KOPT-K1 (cell line): ENCODE measurements around the gene OR2A1.
"Not testable (repeated sequence)": the region's sequence is repeated elsewhere in the genome, so short reads cannot be mapped to it uniquely, and the experiment has no call there.

ENCODE experiments used
- H3K27ac ChIP-seq: fragments of 200-600 bp; sonication (generic); 2 replicates; pipeline ENCODE4 v1.5.1; 2016; ENCODE audit warnings: antibody characterized with exemption, mild to moderate bottlenecking, low read depth, low read length; ENCODE audit not compliant: poor library complexity, severe bottlenecking
- H3K36me3 ChIP-seq: fragments of 200-600 bp; sonication (generic); 2 replicates; pipeline ENCODE4 v1.5.1; 2017; ENCODE audit warnings: antibody characterized with exemption, mild to moderate bottlenecking, low read length, moderate library complexity; ENCODE audit not compliant: insufficient read depth
- H3K9me3 ChIP-seq: fragments of 200-600 bp; sonication (generic); 2 replicates; pipeline ENCODE4 v1.5.1; 2017; ENCODE audit warnings: antibody characterized with exemption, low read length, mild to moderate bottlenecking; ENCODE audit not compliant: insufficient read depth, poor library complexity, severe bottlenecking

OR2A1 gene, protein sequence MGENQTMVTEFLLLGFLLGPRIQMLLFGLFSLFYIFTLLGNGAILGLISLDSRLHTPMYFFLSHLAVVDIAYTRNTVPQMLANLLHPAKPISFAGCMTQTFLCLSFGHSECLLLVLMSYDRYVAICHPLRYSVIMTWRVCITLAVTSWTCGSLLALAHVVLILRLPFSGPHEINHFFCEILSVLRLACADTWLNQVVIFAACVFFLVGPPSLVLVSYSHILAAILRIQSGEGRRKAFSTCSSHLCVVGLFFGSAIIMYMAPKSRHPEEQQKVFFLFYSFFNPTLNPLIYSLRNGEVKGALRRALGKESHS

DNA sequence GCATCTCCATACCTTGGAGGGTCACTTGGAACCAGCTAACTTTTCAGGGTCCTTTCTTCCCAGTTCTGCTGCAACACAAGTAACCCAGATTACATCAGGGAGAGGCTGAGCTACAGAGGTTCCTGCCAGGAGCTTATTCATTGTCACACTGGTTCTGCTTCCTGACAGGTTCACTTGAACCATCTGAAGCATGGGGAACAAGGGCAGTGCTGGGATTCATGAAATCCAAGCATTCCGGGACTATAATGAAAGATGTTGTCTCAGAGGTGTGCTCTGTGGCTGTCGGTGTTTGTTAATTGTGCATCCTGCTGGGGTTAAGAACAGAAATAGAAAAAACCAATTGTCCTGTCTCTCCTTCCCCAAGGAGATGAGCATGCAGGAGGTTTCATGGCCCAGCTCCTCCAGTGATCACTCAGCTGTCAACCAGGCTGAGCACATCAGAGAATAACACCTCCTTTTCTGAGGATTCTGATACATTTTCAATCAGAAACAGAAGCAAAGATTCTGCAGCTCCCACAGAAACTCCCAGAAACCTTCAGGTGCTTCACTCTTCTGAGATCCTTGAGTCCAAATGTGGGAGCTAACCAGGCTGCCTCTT, at the start of gene OR2A1:
TSS of gene OR2A1 (plus strand) at position 548 of the 598 bp plus-strand sequence. CDS start 5,706 bp downstream, outside the sequence.
- H3K36me3 ChIP-seq, H3K9me3 ChIP-seq, H3K27ac ChIP-seq: not testable (repeated sequence)

GRCh38 chr7:144264692-144265091, 47.5 kb upstream of the OR2A1 start, which contains the start of gene OR2A7:
OR2A7 (minus strand) TSS chr7:144264792; CDS start chr7:144259628, 5,164 bp downstream.
- H3K36me3 ChIP-seq, H3K27ac ChIP-seq: not testable (repeated sequence)

DNA sequence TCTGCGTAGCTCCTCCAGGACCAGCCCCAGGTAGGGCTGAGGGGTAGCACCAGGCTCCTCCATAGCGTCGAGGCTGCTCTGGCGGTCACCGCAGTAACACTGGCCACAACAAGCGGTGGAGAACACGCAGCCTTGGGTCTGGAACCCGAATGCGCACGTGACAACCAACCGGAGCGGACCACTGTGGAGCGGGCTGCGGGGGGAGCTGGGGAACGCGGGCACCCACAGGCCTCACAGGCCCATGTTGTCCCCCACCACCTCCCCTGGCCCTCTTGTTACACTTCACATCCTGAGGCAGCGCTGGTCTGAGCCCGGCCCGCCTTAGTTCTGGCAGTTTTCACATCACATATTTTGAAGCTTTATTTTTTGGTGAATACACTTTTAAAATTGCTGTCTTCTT, 43.0 kb upstream of the OR2A1 start, which contains the start of gene CTAGE8:
TSS of gene CTAGE8 (minus strand) at position 101 of the 400 bp plus-strand sequence. CDS start at position 63, 38 bp downstream.
- not testable (repeated sequence) for H3K36me3 ChIP-seq, H3K27ac ChIP-seq, H3K9me3 ChIP-seq

More at GRCh38 chr7:144264692-144265091, 47.5 kb upstream of the OR2A1 start, which contains the start of gene OR2A7:
- H3K9me3 ChIP-seq: not testable (repeated sequence)

GRCh38 chr7:144275281-144275680, 36.9 kb upstream of the OR2A1 start:
- H3K9me3 ChIP-seq, H3K36me3 ChIP-seq, H3K27ac ChIP-seq: not testable (repeated sequence)

DNA sequence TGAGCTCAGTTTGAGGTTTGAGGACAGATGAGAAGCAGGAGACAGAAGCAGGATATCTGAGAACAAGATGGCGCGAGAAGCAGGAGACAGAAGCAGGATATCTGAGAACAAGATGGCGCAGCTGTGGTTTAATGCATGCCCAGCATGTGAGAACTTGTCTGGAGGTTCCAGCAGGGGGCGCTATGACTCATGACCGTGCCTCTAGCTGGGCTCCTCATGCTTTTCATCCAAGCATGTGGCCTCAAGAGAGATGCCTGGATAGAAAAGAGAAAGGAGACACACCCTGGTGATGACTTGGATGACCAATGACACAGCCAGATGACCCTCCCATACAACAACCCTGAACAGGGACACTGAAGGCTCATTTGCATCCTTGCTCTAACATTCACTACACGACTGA, 32.2 kb upstream of the OR2A1 start:
- not testable (repeated sequence) for H3K27ac ChIP-seq, H3K36me3 ChIP-seq, H3K9me3 ChIP-seq

- H3K9me3 ChIP-seq, H3K27ac ChIP-seq, H3K36me3 ChIP-seq: not testable (repeated sequence)
Measured at GRCh38 chr7:144281981-144282380, 30.2 kb upstream of the OR2A1 start.

DNA sequence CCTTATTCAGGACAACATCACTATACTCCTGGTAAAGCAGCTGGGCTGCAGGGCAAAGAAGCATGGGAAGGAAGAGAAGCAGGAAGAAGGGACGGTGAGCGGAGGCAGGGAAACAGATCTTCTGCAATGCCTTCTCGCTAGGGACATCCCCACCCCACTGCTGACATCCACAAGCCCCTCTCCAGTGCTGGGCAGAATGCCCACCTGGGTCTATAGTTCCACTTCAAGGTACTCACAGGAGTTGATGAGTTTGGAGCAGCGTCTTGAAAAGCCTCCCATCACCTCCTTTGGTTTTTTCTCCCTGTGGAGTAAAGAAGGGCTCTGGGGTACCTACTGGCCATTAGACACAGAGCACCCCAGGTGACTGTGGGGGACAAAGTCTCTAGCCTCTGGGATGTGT, 29.7 kb upstream of the OR2A1 start:
- not testable (repeated sequence) for H3K9me3 ChIP-seq, H3K36me3 ChIP-seq, H3K27ac ChIP-seq

- H3K27ac ChIP-seq, H3K9me3 ChIP-seq: not testable (repeated sequence)
Measured at GRCh38 chr7:144283716-144284115, 28.5 kb upstream of the OR2A1 start.

DNA sequence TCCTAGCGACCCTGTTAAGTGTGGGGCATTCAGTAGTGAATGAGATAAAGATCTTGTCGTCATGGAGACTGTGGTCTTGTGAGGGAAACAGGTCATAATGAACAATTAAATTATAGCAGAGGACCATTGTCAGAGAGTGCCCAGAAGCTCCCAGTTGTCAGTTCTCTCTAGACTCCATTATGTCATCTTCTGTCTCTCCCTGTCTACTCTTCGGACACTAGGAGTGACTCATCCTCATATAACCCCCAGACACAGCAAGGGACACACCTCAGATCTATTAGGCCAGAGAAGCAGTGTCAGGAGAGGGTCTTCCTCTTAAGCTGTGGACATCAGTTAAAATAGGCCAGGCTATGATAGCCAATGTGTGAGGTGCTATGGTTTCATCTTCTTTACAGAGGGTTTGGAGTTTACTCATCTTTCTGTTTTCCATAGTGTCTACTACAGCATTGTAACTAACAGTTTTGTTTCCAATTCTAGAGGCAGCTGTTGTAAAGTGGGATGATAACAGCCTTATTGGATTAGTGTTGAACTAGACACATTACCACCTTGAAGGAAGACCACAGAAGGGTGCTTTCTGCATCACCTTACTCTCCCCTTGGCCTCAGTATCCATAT, 24.9 kb upstream of the OR2A1 start:
- not testable (repeated sequence) for H3K9me3 ChIP-seq, H3K36me3 ChIP-seq, H3K27ac ChIP-seq

More at GRCh38 chr7:144283716-144284115, 28.5 kb upstream of the OR2A1 start:
- not testable (repeated sequence) for H3K36me3 ChIP-seq

- H3K27ac ChIP-seq, H3K36me3 ChIP-seq, H3K9me3 ChIP-seq: not testable (repeated sequence)
Measured at GRCh38 chr7:144291607-144292006, 20.6 kb upstream of the OR2A1 start.

GRCh38 chr7:144292384-144293161, 19.6 kb upstream of the OR2A1 start:
- not testable (repeated sequence) for H3K27ac ChIP-seq, H3K36me3 ChIP-seq, H3K9me3 ChIP-seq

GRCh38 chr7:144293794-144294499, 18.3 kb upstream of the OR2A1 start:
- not testable (repeated sequence) for H3K36me3 ChIP-seq, H3K27ac ChIP-seq, H3K9me3 ChIP-seq

DNA sequence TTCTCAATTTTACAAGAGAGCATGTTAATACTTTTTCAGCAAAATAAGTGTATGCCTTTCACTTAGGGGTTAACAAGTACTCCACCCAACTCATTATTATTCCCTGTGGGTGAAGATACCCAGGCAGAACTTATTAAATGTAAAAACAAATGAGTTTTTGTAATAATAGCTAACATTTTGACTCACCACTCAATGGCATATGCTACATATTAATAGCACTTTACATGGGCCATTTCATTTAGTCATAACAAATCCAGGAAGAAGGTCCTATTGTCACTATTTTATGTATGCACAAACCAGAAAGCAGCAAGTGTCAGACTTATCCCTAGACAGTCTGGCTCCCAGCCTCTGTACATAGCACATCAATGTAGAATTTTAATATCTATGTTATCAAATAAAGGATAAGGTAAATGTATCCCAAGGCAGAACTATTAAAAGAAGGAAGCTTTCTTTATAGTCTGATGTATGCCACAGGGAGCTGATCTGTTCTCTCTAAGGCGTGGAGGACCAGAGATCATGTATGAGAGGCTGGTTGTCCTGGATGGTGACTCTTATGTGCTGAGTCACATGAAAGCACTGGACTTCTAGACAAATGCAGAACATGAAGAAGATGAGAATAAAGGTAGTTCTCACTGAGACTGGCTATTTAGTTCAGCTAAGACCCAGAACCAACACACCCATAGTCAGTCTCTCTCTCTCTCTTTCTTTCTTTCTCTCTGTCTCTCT, 9.5 kb upstream of the OR2A1 start:
- H3K36me3 ChIP-seq, H3K27ac ChIP-seq, H3K9me3 ChIP-seq: not testable (repeated sequence)

- not testable (repeated sequence) for H3K27ac ChIP-seq, H3K36me3 ChIP-seq, H3K9me3 ChIP-seq
Measured at GRCh38 chr7:144303607-144304006, 8.6 kb upstream of the OR2A1 start.
